ENCODE results near the gene TARP.
"Not testable (repeated sequence)": the region's sequence is repeated elsewhere in the genome, so short reads cannot be mapped to it uniquely, and the experiment has no call there.

Gene TARP

DNA sequence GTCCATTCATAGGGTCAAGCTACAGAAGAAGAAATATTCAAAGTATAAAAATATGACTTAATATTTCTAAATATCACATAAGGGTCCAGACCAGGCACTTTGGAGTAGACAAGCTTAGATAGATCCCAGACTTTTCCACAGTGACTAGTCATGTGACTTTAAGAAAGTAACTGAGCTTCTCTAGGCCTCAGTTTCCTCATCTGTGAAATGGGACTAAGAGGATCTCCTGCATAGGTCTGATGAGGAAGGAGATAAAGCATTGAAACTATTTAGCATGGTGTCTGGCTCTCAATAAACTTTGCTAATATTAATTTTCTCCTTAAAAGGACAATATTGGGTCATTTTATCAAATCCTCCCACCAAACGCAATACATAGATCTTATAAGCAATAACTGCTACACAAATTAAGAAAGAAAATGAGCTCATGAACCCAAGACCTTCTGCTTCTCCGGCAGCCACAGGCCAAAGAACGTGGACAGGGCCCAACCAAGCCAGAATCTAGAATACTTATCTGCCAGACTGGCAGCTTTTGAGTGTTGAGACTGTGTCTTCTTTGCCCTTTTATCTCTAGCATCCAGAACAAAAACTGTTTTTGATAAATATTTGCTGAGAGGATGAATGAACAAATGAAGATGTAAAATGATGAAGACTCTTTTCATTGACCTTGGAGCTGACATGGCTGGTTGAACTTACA lies 1.6 kb upstream of the TARP start:
- Histone ChIP-seq H3K36me3 (ENCODE audit: insufficient read depth, low read length) (no peaks in the 10 kb centered on the region), H3K4me2 (ENCODE audit: low read length) (no peak overlapping the region), H3F3A (ENCODE audit: insufficient read depth, low read length, poor library complexity, severe bottlenecking) (no peaks in the 10 kb centered on the region), H3K27ac (ENCODE audit: low read length) (no peak overlapping the region), H3K9me2 (ENCODE audit: insufficient read depth, low read length) (no peaks in the 10 kb centered on the region), H3K27me3 (ENCODE audit: insufficient read depth, low read depth, low read length) (no peaks in the 10 kb centered on the region), H3K4me3 (ENCODE audit: low read length) (no peak overlapping the region), H3K79me2 (replicated peaks; ENCODE audit: insufficient read depth, low read length) (no peaks in the 10 kb centered on the region), H2AFZ (ENCODE audit: low read depth, low read length) (no peak overlapping the region), H4K20me1 (ENCODE audit: insufficient read depth) (no peaks in the 10 kb centered on the region), H3K9me3 (ENCODE audit: low read length) (no peaks in the 10 kb centered on the region), H3K9ac (ENCODE audit: low read length) (no peak overlapping the region)
- no peak for TF ChIP-seq MXI1 (conservative IDR thresholded peaks at IDR 0.05; ENCODE audit: poor library complexity, severe bottlenecking)
- no peak for TF ChIP-seq EZH2 (IDR thresholded peaks at IDR 0.05; ENCODE audit: borderline replicate concordance, insufficient read depth, low read length, poor library complexity, severe bottlenecking)
- no peak for TF ChIP-seq RAD21 (conservative IDR thresholded peaks at IDR 0.05)
- no peak for TF ChIP-seq TAF1 (IDR thresholded peaks at IDR 0.05; ENCODE audit: low read depth)
- no peak for TF ChIP-seq SMC3 (conservative IDR thresholded peaks at IDR 0.05; ENCODE audit: poor library complexity)
- TF ChIP-seq, protein P1, sequence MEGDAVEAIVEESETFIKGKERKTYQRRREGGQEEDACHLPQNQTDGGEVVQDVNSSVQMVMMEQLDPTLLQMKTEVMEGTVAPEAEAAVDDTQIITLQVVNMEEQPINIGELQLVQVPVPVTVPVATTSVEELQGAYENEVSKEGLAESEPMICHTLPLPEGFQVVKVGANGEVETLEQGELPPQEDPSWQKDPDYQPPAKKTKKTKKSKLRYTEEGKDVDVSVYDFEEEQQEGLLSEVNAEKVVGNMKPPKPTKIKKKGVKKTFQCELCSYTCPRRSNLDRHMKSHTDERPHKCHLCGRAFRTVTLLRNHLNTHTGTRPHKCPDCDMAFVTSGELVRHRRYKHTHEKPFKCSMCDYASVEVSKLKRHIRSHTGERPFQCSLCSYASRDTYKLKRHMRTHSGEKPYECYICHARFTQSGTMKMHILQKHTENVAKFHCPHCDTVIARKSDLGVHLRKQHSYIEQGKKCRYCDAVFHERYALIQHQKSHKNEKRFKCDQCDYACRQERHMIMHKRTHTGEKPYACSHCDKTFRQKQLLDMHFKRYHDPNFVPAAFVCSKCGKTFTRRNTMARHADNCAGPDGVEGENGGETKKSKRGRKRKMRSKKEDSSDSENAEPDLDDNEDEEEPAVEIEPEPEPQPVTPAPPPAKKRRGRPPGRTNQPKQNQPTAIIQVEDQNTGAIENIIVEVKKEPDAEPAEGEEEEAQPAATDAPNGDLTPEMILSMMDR (IDR thresholded peaks at IDR 0.05; ENCODE audit: poor library complexity, severe bottlenecking): no peak
- TF ChIP-seq POLR2AphosphoS5 (IDR thresholded peaks at IDR 0.05): no peak
- TF ChIP-seq, protein P2, sequence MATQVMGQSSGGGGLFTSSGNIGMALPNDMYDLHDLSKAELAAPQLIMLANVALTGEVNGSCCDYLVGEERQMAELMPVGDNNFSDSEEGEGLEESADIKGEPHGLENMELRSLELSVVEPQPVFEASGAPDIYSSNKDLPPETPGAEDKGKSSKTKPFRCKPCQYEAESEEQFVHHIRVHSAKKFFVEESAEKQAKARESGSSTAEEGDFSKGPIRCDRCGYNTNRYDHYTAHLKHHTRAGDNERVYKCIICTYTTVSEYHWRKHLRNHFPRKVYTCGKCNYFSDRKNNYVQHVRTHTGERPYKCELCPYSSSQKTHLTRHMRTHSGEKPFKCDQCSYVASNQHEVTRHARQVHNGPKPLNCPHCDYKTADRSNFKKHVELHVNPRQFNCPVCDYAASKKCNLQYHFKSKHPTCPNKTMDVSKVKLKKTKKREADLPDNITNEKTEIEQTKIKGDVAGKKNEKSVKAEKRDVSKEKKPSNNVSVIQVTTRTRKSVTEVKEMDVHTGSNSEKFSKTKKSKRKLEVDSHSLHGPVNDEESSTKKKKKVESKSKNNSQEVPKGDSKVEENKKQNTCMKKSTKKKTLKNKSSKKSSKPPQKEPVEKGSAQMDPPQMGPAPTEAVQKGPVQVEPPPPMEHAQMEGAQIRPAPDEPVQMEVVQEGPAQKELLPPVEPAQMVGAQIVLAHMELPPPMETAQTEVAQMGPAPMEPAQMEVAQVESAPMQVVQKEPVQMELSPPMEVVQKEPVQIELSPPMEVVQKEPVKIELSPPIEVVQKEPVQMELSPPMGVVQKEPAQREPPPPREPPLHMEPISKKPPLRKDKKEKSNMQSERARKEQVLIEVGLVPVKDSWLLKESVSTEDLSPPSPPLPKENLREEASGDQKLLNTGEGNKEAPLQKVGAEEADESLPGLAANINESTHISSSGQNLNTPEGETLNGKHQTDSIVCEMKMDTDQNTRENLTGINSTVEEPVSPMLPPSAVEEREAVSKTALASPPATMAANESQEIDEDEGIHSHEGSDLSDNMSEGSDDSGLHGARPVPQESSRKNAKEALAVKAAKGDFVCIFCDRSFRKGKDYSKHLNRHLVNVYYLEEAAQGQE (IDR thresholded peaks at IDR 0.05; ENCODE audit: borderline replicate concordance): no peak
- no peak for TF ChIP-seq EP300 (conservative IDR thresholded peaks at IDR 0.05; ENCODE audit: poor library complexity, severe bottlenecking)

DNA sequence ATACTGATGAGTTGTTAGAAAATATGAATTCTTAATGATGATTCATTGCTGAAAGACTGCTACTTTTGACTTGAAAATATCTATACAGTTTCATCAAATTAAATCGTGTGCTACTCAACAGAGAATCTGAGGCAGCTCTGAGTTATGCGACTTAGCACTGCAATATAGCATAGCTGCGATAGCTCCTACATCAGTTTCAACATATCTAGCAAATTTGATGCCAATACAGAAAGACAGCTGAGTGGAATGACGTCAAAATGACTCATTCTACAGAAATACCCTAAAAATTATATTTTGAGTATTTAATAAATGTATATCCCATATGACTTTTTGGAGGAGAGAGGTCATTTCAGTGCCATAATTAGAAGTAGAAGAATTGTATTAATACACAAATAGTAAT lies 1.1 kb upstream of the TARP start:
- H3K79me2 ChIP-seq (replicated peaks; ENCODE audit: insufficient read depth, low read length): no peaks in the 10 kb centered on the region
- no peaks in the 10 kb centered on the region for H3K27me3 ChIP-seq (ENCODE audit: insufficient read depth, low read depth, low read length)
- no peak overlapping the region for H3K4me3 ChIP-seq (ENCODE audit: low read length)
- H3K9ac ChIP-seq (ENCODE audit: low read length): no peak overlapping the region
- no peak for TF ChIP-seq SMC3 (conservative IDR thresholded peaks at IDR 0.05; ENCODE audit: poor library complexity)
- TF ChIP-seq RAD21 (conservative IDR thresholded peaks at IDR 0.05): no peak
- TF ChIP-seq, protein P2 (IDR thresholded peaks at IDR 0.05; ENCODE audit: borderline replicate concordance): no peak
- no peak for TF ChIP-seq TAF1 (IDR thresholded peaks at IDR 0.05; ENCODE audit: low read depth)
- no peak for TF ChIP-seq EZH2 (IDR thresholded peaks at IDR 0.05; ENCODE audit: borderline replicate concordance, insufficient read depth, low read length, poor library complexity, severe bottlenecking)
- TF ChIP-seq, protein P1 (IDR thresholded peaks at IDR 0.05; ENCODE audit: poor library complexity, severe bottlenecking): no peak
- no peak for TF ChIP-seq POLR2AphosphoS5 (IDR thresholded peaks at IDR 0.05)
- TF ChIP-seq MXI1 (conservative IDR thresholded peaks at IDR 0.05; ENCODE audit: poor library complexity, severe bottlenecking): no peak
- TF ChIP-seq EP300 (conservative IDR thresholded peaks at IDR 0.05; ENCODE audit: poor library complexity, severe bottlenecking): no peak
- H3K27ac ChIP-seq (ENCODE audit: low read length): no peak overlapping the region
- H3K36me3 ChIP-seq (ENCODE audit: insufficient read depth, low read length): no peaks in the 10 kb centered on the region
- H3K9me2 ChIP-seq (ENCODE audit: insufficient read depth, low read length): no peaks in the 10 kb centered on the region
- no peak overlapping the region for H2AFZ ChIP-seq (ENCODE audit: low read depth, low read length)
- no peaks in the 10 kb centered on the region for H3K9me3 ChIP-seq (ENCODE audit: low read length)
- no peak overlapping the region for H3K4me2 ChIP-seq (ENCODE audit: low read length)
- H3F3A ChIP-seq (ENCODE audit: insufficient read depth, low read length, poor library complexity, severe bottlenecking): no peaks in the 10 kb centered on the region
- H4K20me1 ChIP-seq (ENCODE audit: insufficient read depth): no peaks in the 10 kb centered on the region

DNA sequence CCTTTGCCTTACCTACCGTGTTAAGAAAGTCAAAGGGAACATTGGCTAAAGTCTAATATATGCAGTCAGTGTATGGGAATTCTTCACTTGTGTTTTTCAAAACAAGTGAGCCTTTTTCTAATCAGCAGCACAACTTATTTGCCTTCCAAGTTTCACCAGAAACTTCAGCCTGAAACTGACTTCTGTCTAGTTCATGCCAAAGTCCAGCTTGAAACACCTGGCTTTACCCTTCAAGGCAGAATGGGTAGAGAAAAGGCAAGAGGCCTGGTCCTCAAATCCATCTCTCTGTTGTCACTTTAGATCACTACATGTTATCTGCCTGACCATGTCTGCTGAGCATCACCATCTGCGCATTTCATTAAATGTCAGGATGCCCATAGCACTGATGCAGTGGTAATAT lies 3.0 kb downstream of the TARP start:
- H3K36me3 ChIP-seq (ENCODE audit: insufficient read depth, low read length); H3K27ac ChIP-seq (ENCODE audit: low read length); H2AFZ ChIP-seq (ENCODE audit: low read depth, low read length); H3K9ac ChIP-seq (ENCODE audit: low read length); H3K9me3 ChIP-seq (ENCODE audit: low read length); H3K9me2 ChIP-seq (ENCODE audit: insufficient read depth, low read length); H3K27me3 ChIP-seq (ENCODE audit: insufficient read depth, low read depth, low read length); H3K79me2 ChIP-seq (replicated peaks; ENCODE audit: insufficient read depth, low read length); H3K4me2 ChIP-seq (ENCODE audit: low read length); H4K20me1 ChIP-seq (ENCODE audit: insufficient read depth); H3F3A ChIP-seq (ENCODE audit: insufficient read depth, low read length, poor library complexity, severe bottlenecking); H3K4me3 ChIP-seq (ENCODE audit: low read length): not testable (repeated sequence)

Data from neural cell (in vitro differentiated cells).